GM21786 (cell line): ENCODE measurements around the gene TNNC2.
"Not testable (repeated sequence)": the region's sequence is repeated elsewhere in the genome, so short reads cannot be mapped to it uniquely, and the experiment has no call there.

Experiments used
- ATAC-seq: cut with Tn5 transposase; IDR thresholded peaks from one replicate; pipeline ENCODE4 v1.9.1; 2021; ENCODE audit not compliant: unreplicated experiment

Gene TNNC2

GRCh38 chr20:45822857-45823256 is 4.3 kb downstream of the TNNC2 start:
- no peak for ATAC-seq

GRCh38 chr20:45821947-45822346 is 5.2 kb downstream of the TNNC2 start:
- ATAC-seq = no peak

- ATAC-seq = no peak
Observed at GRCh38 chr20:45819466-45819865, 7.6 kb downstream of the TNNC2 start.

GRCh38 chr20:45818239-45818638 is 8.9 kb downstream of the TNNC2 start:
- ATAC-seq = no peak

GRCh38 chr20:45817376-45818194 is 9.5 kb downstream of the TNNC2 start:
- no peak for ATAC-seq

GRCh38 chr20:45816951-45817350 is 10.2 kb downstream of the TNNC2 start:
- ATAC-seq = no peak

GRCh38 chr20:45814314-45814713 is 12.8 kb downstream of the TNNC2 start:
- ATAC-seq = no peak

GRCh38 chr20:45813489-45813888 is 13.6 kb downstream of the TNNC2 start:
- ATAC-seq = no peak

GRCh38 chr20:45813006-45813340 is 14.1 kb downstream of the TNNC2 start:
- no peak for ATAC-seq

GRCh38 chr20:45812157-45813005 is 14.7 kb downstream of the TNNC2 start, which contains the start of gene UBE2C:
Gene UBE2C, plus strand, starts transcription at chr20:45812644. Its CDS starts 52 bp downstream, at chr20:45812696.
- ATAC-seq = peak; percentile 98

- ATAC-seq = no peak
Observed at GRCh38 chr20:45810191-45810970, 16.7 kb downstream of the TNNC2 start.

GRCh38 chr20:45801851-45802250 is 25.3 kb downstream of the TNNC2 start:
- ATAC-seq = no peak

- ATAC-seq = no peak
Observed at GRCh38 chr20:45798935-45799642, 28.0 kb downstream of the TNNC2 start.

- not testable (repeated sequence) for ATAC-seq
Observed at GRCh38 chr20:45797955-45798354, 29.2 kb downstream of the TNNC2 start.

GRCh38 chr20:45797510-45797909 is 29.6 kb downstream of the TNNC2 start:
- ATAC-seq = not testable (repeated sequence)

GRCh38 chr20:45796337-45797065 is 30.6 kb downstream of the TNNC2 start:
- ATAC-seq = no peak

- peak; percentile 16 for ATAC-seq
Observed at GRCh38 chr20:45792317-45793118, 34.6 kb downstream of the TNNC2 start.

GRCh38 chr20:45788351-45788750 is 38.8 kb downstream of the TNNC2 start:
- ATAC-seq = no peak

GRCh38 chr20:45783656-45784294 is 43.3 kb downstream of the TNNC2 start:
- ATAC-seq = no peak
